ENCODE measurements around the gene PEPD.

The PEPD gene

GRCh38 chr19:33471111-33471996 lies 50.2 kb downstream of the PEPD start:
- DNase-seq = no peak

GRCh38 chr19:33470686-33471085 lies 50.9 kb downstream of the PEPD start:
- DNase-seq = no peak

GRCh38 chr19:33470040-33470330 lies 51.6 kb downstream of the PEPD start:
- no peak for DNase-seq

GRCh38 chr19:33469171-33470039 lies 52.2 kb downstream of the PEPD start:
- no peak for DNase-seq

GRCh38 chr19:33468361-33469170 lies 53.0 kb downstream of the PEPD start:
- no peak for DNase-seq

GRCh38 chr19:33467851-33468250 lies 53.7 kb downstream of the PEPD start:
- no peak for DNase-seq

- DNase-seq = peak; percentile 18
Measured at GRCh38 chr19:33465834-33466233, 55.8 kb downstream of the PEPD start.

- DNase-seq = no peak
Measured at GRCh38 chr19:33465371-33465770, 56.2 kb downstream of the PEPD start.

GRCh38 chr19:33464733-33465115 lies 56.9 kb downstream of the PEPD start:
- no peak for DNase-seq

GRCh38 chr19:33464010-33464732 lies 57.4 kb downstream of the PEPD start:
- DNase-seq = no peak

GRCh38 chr19:33463199-33463598 lies 58.4 kb downstream of the PEPD start:
- DNase-seq = peak; percentile 41

- DNase-seq = peak; percentile 61
Measured at GRCh38 chr19:33462112-33462791, 59.3 kb downstream of the PEPD start.

- DNase-seq = no peak
Measured at GRCh38 chr19:33461256-33462111, 60.1 kb downstream of the PEPD start.

GRCh38 chr19:33460221-33460908 lies 61.2 kb downstream of the PEPD start:
- DNase-seq = no peak

GRCh38 chr19:33459222-33460090 lies 62.1 kb downstream of the PEPD start:
- DNase-seq = no peak

- DNase-seq = no peak
Measured at GRCh38 chr19:33458807-33459206, 62.8 kb downstream of the PEPD start.

- DNase-seq = no peak
Measured at GRCh38 chr19:33458171-33458633, 63.4 kb downstream of the PEPD start.

GRCh38 chr19:33456845-33457220 lies 64.8 kb downstream of the PEPD start:
- DNase-seq = no peak

Measured in DMS79 treated with DMSO at 0.1 percent for 48 hours (cell line).